Loucy (cell line): ENCODE measurements around the gene THADA.

Experiments
- H2AFZ ChIP-seq: fragments of 200-600 bp; sonication (generic); 2 replicates; pipeline ENCODE4 v1.6.0; 2016; ENCODE audit warnings: antibody characterized with exemption, mild to moderate bottlenecking, low read length, moderate library complexity
- H3F3A ChIP-seq: fragments of 200-600 bp; 2 replicates; pipeline ENCODE4 v1.6.0; 2016; ENCODE audit warnings: antibody characterized with exemption, low read depth, mild to moderate bottlenecking
- H3K27me3 ChIP-seq: fragments of 200-600 bp; sonication (generic); 2 replicates; pipeline ENCODE4 v1.6.1; 2014; ENCODE audit warnings: low read length, mild to moderate bottlenecking; ENCODE audit not compliant: insufficient read depth, poor library complexity, severe bottlenecking
- H3K36me3 ChIP-seq: fragments of 200-600 bp; sonication (generic); 2 replicates; pipeline ENCODE4 v1.6.1; 2016; ENCODE audit warnings: low read length; ENCODE audit not compliant: insufficient read depth
- H3K4me1 ChIP-seq: fragments of 200-600 bp; sonication (generic); 2 replicates; pipeline ENCODE4 v1.5.1; 2014; ENCODE audit warnings: low read length, mild to moderate bottlenecking; ENCODE audit not compliant: insufficient read depth, poor library complexity, severe bottlenecking
- H3K4me2 ChIP-seq: fragments of 200-600 bp; sonication (generic); 2 replicates; pipeline ENCODE4 v1.6.0; 2014; ENCODE audit warnings: antibody characterized with exemption, low read length, low read depth, mild to moderate bottlenecking; ENCODE audit not compliant: poor library complexity, severe bottlenecking
- H3K4me3 ChIP-seq: fragments of 200-600 bp; sonication (generic); 2 replicates; pipeline ENCODE4 v1.5.1; 2014; ENCODE audit warnings: low read length, mild to moderate bottlenecking, mixed read lengths; ENCODE audit not compliant: poor library complexity, severe bottlenecking
- H3K79me2 ChIP-seq: fragments of 200-600 bp; sonication (generic); 2 replicates; pipeline ENCODE4 v1.6.1; 2014; ENCODE audit warnings: low read length; ENCODE audit not compliant: insufficient read depth
- H3K9ac ChIP-seq: fragments of 200-600 bp; sonication (generic); 2 replicates; pipeline ENCODE4 v1.6.0; 2014; ENCODE audit warnings: mild to moderate bottlenecking, low read depth, low read length, moderate library complexity; ENCODE audit not compliant: poor library complexity, severe bottlenecking
- H3K9me2 ChIP-seq: fragments of 200-600 bp; sonication (generic); replicated peaks from 2 replicates; pipeline ENCODE4 v1.6.1; 2016; ENCODE audit warnings: low read depth, low read length, mixed read lengths
- H3K9me3 ChIP-seq: fragments of 200-600 bp; sonication (generic); 2 replicates; pipeline ENCODE4 v1.6.1; 2014; ENCODE audit warnings: mild to moderate bottlenecking, antibody characterized with exemption, low read length, low read depth; ENCODE audit not compliant: insufficient read depth
- H4K20me1 ChIP-seq: fragments of 200-600 bp; sonication (generic); 2 replicates; pipeline ENCODE4 v1.6.0; 2014; ENCODE audit warnings: antibody characterized with exemption, low read length, mild to moderate bottlenecking; ENCODE audit not compliant: insufficient read depth, poor library complexity, severe bottlenecking
- EZH2phosphoT487 ChIP-seq: fragments of 200-600 bp; IDR thresholded peaks from 2 replicates; pipeline ENCODE4 v1.6.1; 2018; ENCODE audit warnings: antibody characterized with exemption, mild to moderate bottlenecking, moderate library complexity, borderline replicate concordance
- TF ChIP-seq, protein P1 (sequence below): fragments of 200-600 bp; sonication (generic); conservative IDR thresholded peaks from 2 replicates; pipeline ENCODE4 v1.5.1; 2014; ENCODE audit warnings: mild to moderate bottlenecking, antibody characterized with exemption, low read length

Gene THADA

DNA sequence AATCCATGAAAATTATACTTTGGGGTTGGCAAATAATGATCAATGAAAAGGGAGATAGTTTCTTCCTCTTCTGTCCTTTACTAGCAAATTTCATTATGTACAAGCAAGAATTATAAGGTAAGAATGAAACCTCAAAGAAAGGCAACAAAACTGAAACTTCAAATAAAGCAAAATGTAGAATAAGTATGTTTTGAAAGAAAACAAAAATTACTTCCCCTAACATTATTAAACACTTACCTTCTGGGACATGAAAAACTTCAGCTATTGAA lies 29.4 kb downstream of the THADA start:
- H2AFZ ChIP-seq, result no peak overlapping the region
- no peak overlapping the region for H3K9ac ChIP-seq
- H3K79me2 ChIP-seq, result no peaks in the 10 kb centered on the region
- no peaks in the 10 kb centered on the region for H3K4me1 ChIP-seq
- H4K20me1 ChIP-seq, result no peaks in the 10 kb centered on the region
- H3K4me2 ChIP-seq, result no peak overlapping the region
- no peaks in the 10 kb centered on the region for H3K9me2 ChIP-seq
- no peak overlapping the region for H3K4me3 ChIP-seq
- H3F3A ChIP-seq, result 0 out of 2 replicates have a peak, but pooled peaks cover 3% of the 10 kb centered on the region
- H3K9me3 ChIP-seq, result no peaks in the 10 kb centered on the region
- peaks cover 15% of the 10 kb centered on the region; the same call in 1 of the 2 replicates for H3K36me3 ChIP-seq
- TF ChIP-seq, protein P1, sequence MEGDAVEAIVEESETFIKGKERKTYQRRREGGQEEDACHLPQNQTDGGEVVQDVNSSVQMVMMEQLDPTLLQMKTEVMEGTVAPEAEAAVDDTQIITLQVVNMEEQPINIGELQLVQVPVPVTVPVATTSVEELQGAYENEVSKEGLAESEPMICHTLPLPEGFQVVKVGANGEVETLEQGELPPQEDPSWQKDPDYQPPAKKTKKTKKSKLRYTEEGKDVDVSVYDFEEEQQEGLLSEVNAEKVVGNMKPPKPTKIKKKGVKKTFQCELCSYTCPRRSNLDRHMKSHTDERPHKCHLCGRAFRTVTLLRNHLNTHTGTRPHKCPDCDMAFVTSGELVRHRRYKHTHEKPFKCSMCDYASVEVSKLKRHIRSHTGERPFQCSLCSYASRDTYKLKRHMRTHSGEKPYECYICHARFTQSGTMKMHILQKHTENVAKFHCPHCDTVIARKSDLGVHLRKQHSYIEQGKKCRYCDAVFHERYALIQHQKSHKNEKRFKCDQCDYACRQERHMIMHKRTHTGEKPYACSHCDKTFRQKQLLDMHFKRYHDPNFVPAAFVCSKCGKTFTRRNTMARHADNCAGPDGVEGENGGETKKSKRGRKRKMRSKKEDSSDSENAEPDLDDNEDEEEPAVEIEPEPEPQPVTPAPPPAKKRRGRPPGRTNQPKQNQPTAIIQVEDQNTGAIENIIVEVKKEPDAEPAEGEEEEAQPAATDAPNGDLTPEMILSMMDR, result no peak
- TF ChIP-seq EZH2phosphoT487, result no peak
- no peaks in the 10 kb centered on the region for H3K27me3 ChIP-seq

DNA sequence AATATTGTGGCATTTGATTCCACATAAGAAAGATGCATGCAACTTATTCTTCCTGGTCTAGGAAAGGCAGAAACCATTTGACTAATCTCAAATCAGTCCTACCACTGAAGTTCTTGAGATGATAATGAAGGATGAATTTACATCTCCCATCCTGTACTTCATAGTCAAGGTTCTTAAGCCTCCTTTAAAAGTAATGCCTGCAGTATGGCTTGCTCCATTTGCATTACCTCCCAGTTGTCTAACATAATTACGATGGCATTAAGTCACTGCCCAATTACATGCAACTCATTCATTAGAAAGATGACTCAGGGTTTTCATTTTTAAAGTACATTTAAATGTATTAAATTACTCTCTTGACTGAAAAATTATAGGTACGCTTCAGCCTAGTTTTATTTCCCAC lies 32.2 kb downstream of the THADA start:
- H2AFZ ChIP-seq, result no peak overlapping the region
- H4K20me1 ChIP-seq, result no peaks in the 10 kb centered on the region
- no peaks in the 10 kb centered on the region for H3K79me2 ChIP-seq
- no peak overlapping the region for H3K4me2 ChIP-seq
- no peak overlapping the region for H3K9ac ChIP-seq
- H3K4me1 ChIP-seq, result no peaks in the 10 kb centered on the region
- TF ChIP-seq, protein P1, result no peak
- no peak for TF ChIP-seq EZH2phosphoT487
- no peaks in the 10 kb centered on the region for H3K9me2 ChIP-seq
- no peaks in the 10 kb centered on the region; the same call in 1 of the 2 replicates for H3K36me3 ChIP-seq
- no peak overlapping the region for H3K4me3 ChIP-seq
- H3K9me3 ChIP-seq, result no peaks in the 10 kb centered on the region
- H3K27me3 ChIP-seq, result no peaks in the 10 kb centered on the region
- H3F3A ChIP-seq, result 0 out of 2 replicates have a peak, but pooled peaks cover 3% of the 10 kb centered on the region

DNA sequence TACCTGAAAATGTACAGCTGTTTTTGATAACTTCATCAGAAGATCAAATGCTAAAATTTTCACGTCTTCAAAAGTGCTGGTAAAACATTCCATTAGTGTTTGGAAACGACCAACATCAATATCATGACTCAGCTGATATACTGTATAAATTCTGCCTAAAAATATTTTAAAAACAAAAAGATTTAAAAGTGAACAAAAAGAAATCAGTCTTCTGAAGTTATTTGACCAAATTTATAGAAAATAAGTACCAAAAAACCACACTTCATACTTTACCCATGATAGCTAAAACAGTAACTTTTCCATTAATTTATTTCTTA lies 35.6 kb downstream of the THADA start:
- Histone ChIP-seq H3K4me3 (no peak overlapping the region), H3K9ac (no peak overlapping the region), H3K79me2 (no peaks in the 10 kb centered on the region), H3K27me3 (no peaks in the 10 kb centered on the region), H3K9me3 (no peaks in the 10 kb centered on the region), H3K4me1 (no peaks in the 10 kb centered on the region), H3F3A (no peaks in the 10 kb centered on the region), H3K4me2 (no peak overlapping the region), H4K20me1 (no peaks in the 10 kb centered on the region), H3K36me3 (peaks cover 5% of the 10 kb centered on the region; the same call in 1 of the 2 replicates), H2AFZ (no peak overlapping the region), H3K9me2 (no peaks in the 10 kb centered on the region)
- TF ChIP-seq, protein P1, result no peak
- no peak for TF ChIP-seq EZH2phosphoT487
